Spleen (tissue), 11 donors: ENCODE measurements around the gene ZNF486. TPM values are rescaled to one million over a fixed set of nuclear protein-coding genes. Genes with fewer than 3 reads are reported as not detected.
"Not testable (repeated sequence)": the region's sequence is repeated elsewhere in the genome, so short reads cannot be mapped to it uniquely, and the experiment has no call there.

Source experiments
- DNase-seq: peaks from one replicate; pipeline ENCODE4 v3.0.0-alpha.2; 2020
- H3K27ac ChIP-seq, 8 donors: fragments of 200-600 bp; sonication (generic) in 7 of 8; 1 replicate in 4 of 8; 2 replicates in 4 of 8; pipeline versions ENCODE4 v1.5.0 to v1.8.0; 2016 to 2021; ENCODE audit warnings: inconsistent platforms in 4 of 8, mild to moderate bottlenecking in 4 of 8, moderate library complexity in 1 of 8
- H3K27me3 ChIP-seq, 7 donors: fragments of 200-600 bp; sonication (generic) in 6 of 7; replicated peaks in 1 of 7; 1 replicate in 4 of 7; 2 replicates in 3 of 7; pipeline versions ENCODE4 v1.5.0 to v1.8.0; 2016 to 2021; ENCODE audit warnings: inconsistent platforms in 3 of 7, mild to moderate bottlenecking in 1 of 7
- H3K36me3 ChIP-seq, 6 donors: fragments of 200-600 bp; sonication (generic) in 5 of 6; 1 replicate in 4 of 6; 2 replicates in 2 of 6; pipeline versions ENCODE4 v1.5.0 to v1.8.0; 2016 to 2021; ENCODE audit warnings: inconsistent platforms in 2 of 6
- H3K4me1 ChIP-seq, 6 donors: fragments of 200-600 bp; sonication (generic) in 5 of 6; 1 replicate in 3 of 6; 2 replicates in 3 of 6; pipeline versions ENCODE4 v1.5.0 to v1.8.0; 2016 to 2021; ENCODE audit warnings: inconsistent platforms in 3 of 6
- H3K4me3 ChIP-seq, 8 donors: fragments of 200-600 bp; sonication (generic) in 7 of 8; 1 replicate in 4 of 8; 2 replicates in 4 of 8; pipeline versions ENCODE4 v1.5.0 to v1.8.0; 2016 to 2021; ENCODE audit warnings: inconsistent platforms in 4 of 8, mild to moderate bottlenecking in 4 of 8, moderate library complexity in 2 of 8
- H3K9me3 ChIP-seq, 8 donors: fragments of 200-600 bp; sonication (generic) in 7 of 8; 1 replicate in 4 of 8; 2 replicates in 4 of 8; pipeline versions ENCODE4 v1.5.0 to v1.8.0; 2016 to 2021; ENCODE audit warnings: inconsistent platforms in 4 of 8
- CTCF ChIP-seq, 11 experiments: fragments of 200-600 bp in 7 of 11; fragments of 450-650 bp in 4 of 11; sonication (generic) in 4 of 11; IDR thresholded peaks in 8 of 11; conservative IDR thresholded peaks in 3 of 11; 1 replicate in 7 of 11; 2 replicates in 4 of 11; pipeline versions ENCODE4 v1.4.0 to v1.8.0; 2016 to 2021; ENCODE audit warnings: antibody characterized with exemption in 11 of 11, inconsistent platforms in 4 of 11, mild to moderate bottlenecking in 1 of 11
- POLR2A ChIP-seq, 3 donors: fragments of 450-650 bp; IDR thresholded peaks; one replicate each; pipeline ENCODE4 v1.5.1; 2017; ENCODE audit warnings: antibody characterized with exemption in 3 of 3, mild to moderate bottlenecking in 1 of 3
- POLR2AphosphoS5 ChIP-seq, 3 donors: sonication (generic); formaldehyde crosslinking; IDR thresholded peaks; one replicate each; pipeline ENCODE4 v1.5.1; 2017; ENCODE audit warnings: antibody characterized with exemption in 3 of 3
- WGBS, 5 donors: extraction: QIAGEN DNeasy Blood & Tissue Kit in 3 of 5; methylation state at CpG; one replicate each; pipeline versions ENCODE4 v1.1.5 to v1.1.7; 2013 to 2018; 5-methylcytosine and 5-hydroxymethylcytosine counted together
- intact Hi-C: fragments of 100-400 bp; cut with DNase I; formaldehyde crosslinking; loops from one replicate; pipeline ENCODE4 v1.15.0; 2023; ENCODE audit warnings: low total_unique reads
- polyA plus RNA-seq, 3 donors: library from polyadenylated mRNA; stranded (reverse); fragments of 200-250 nt; gene quantifications; one replicate each; pipeline ENCODE4 v1.2.1, GENCODE V29; 2013
- total RNA-seq, 7 donors: library from RNA; depleted of rRNA in 3 of 7; stranded (reverse); fragments of >200 nt in 3 of 7; fragmentation: NEBNext Ultra II Directional in 4 of 7; extraction: Animal tissue kit (Norgen Biotek cat#: 25700) in 4 of 7; gene quantifications; one replicate each; pipeline versions ENCODE4 v1.1.0 to v1.2.1, GENCODE V29; 2016 to 2021
- donor health status: healthy with polysubstance abuse.
- donor health status: DM: no; HTN: no; CAD: no; lungs with moderate emphysema.
- donor health status: DM: no; HTN: no; CAD: no.
- donor health status: Bipolar disorder and iron deficiency.
- donor health status: healthy.
- donor health status: DM: no; HTN: no; CAD: no.
- donor health status: DM: yes; HTN: yes; CAD: no.

Gene ZNF486
- total and polyA plus RNA-seq, 10 donors = 2.6 to 18.7 (median 8.5) TPM

GRCh38 chr19:20171285-20171684 is 4.3 kb downstream of the ZNF486 start:
- no peaks in the 10 kb centered on the region for H3K27me3 ChIP-seq
- peaks cover 6 to 26% (median 15%) of the 10 kb centered on the region in 6 donors for H3K4me1 ChIP-seq
- H3K9me3 ChIP-seq = peaks cover 0 to 66% (median 21%) of the 10 kb centered on the region in 8 donors
- H3K27ac ChIP-seq = no peak overlapping the region
- no peak for DNase-seq
- 77 to 98% (median 89%) methylated on average over 3 of the region's 3 CpGs for WGBS, 5 donors
- TF ChIP-seq POLR2A (IDR thresholded peaks at IDR 0.05) (no peak), POLR2AphosphoS5 (IDR thresholded peaks at IDR 0.05) (no peak), CTCF (IDR thresholded peaks at IDR 0.05 in 8 of 11, conservative IDR thresholded peaks at IDR 0.05 in 3 of 11) (no peak)
- H3K4me3 ChIP-seq = no peak overlapping the region
- peaks cover 0 to 67% (median 26%) of the 10 kb centered on the region in 6 donors for H3K36me3 ChIP-seq
- intact Hi-C loops = no loop called here

- H3K27ac ChIP-seq, intact Hi-C loops, H3K27me3 ChIP-seq, DNase-seq, H3K4me1 ChIP-seq, H3K4me3 ChIP-seq: not testable (repeated sequence)
- peaks cover 0 to 78% (median 18%) of the 10 kb centered on the region in 6 donors for H3K36me3 ChIP-seq
- H3K9me3 ChIP-seq = peaks cover 0 to 84% (median 31%) of the 10 kb centered on the region in 8 donors
- 92 to 99% (median 97%) methylated on average over 23 to 28 of the region's 28 CpGs for WGBS, 5 donors
Measured at GRCh38 chr19:20175848-20176247, 8.8 kb downstream of the ZNF486 start.

- H3K4me1 ChIP-seq, H3K27ac ChIP-seq, H3K4me3 ChIP-seq, intact Hi-C loops, H3K27me3 ChIP-seq, DNase-seq: not testable (repeated sequence)
- Histone ChIP-seq H3K36me3 (peaks cover 0 to 49% (median 2%) of the 10 kb centered on the region in 6 donors), H3K9me3 (peaks cover 0 to 65% (median 20%) of the 10 kb centered on the region in 8 donors)
Measured at GRCh38 chr19:20179956-20180355, 12.9 kb downstream of the ZNF486 start.

- no peak for TF ChIP-seq CTCF (IDR thresholded peaks at IDR 0.05 in 8 of 11, conservative IDR thresholded peaks at IDR 0.05 in 3 of 11)
- TF ChIP-seq POLR2AphosphoS5 (IDR thresholded peaks at IDR 0.05) = no peak
- no peak for TF ChIP-seq POLR2A (IDR thresholded peaks at IDR 0.05)
- Histone ChIP-seq H3K27ac (no peak overlapping the region), H3K36me3 (peaks cover 0 to 52% (median 15%) of the 10 kb centered on the region in 6 donors), H3K27me3 (no peaks in the 10 kb centered on the region), H3K9me3 (peaks cover 0 to 49% (median 12%) of the 10 kb centered on the region in 8 donors), H3K4me1 (no peaks in the 10 kb centered on the region), H3K4me3 (no peak overlapping the region)
- DNase-seq = no peak
- intact Hi-C loops = no loop called here
Measured at GRCh38 chr19:20182222-20182785, 15.3 kb downstream of the ZNF486 start.

- Histone ChIP-seq H3K27ac (no peak overlapping the region), H3K27me3 (no peaks in the 10 kb centered on the region), H3K9me3 (peaks cover 0 to 57% (median 33%) of the 10 kb centered on the region in 8 donors), H3K36me3 (peaks cover 0 to 69% (median 53%) of the 10 kb centered on the region in 6 donors), H3K4me3 (no peak overlapping the region), H3K4me1 (no peaks in the 10 kb centered on the region)
- 89 to 93% (median 91%) methylated on average over 4 of the region's 4 CpGs for WGBS, 5 donors
- no peak for DNase-seq
- intact Hi-C loops = no loop called here
- TF ChIP-seq POLR2AphosphoS5 (IDR thresholded peaks at IDR 0.05) (no peak), POLR2A (IDR thresholded peaks at IDR 0.05) (no peak), CTCF (IDR thresholded peaks at IDR 0.05 in 8 of 11, conservative IDR thresholded peaks at IDR 0.05 in 3 of 11) (no peak)
Measured at GRCh38 chr19:20186174-20186573, 19.2 kb downstream of the ZNF486 start.
